OCI-LY7 (cell line): ENCODE measurements around the gene CCDC88B.

Experiments used
- CTCF ChIP-seq: fragments of 200-600 bp; sonication (generic); conservative IDR thresholded peaks from 2 replicates; pipeline ENCODE4 v1.5.1; 2014; ENCODE audit warnings: mild to moderate bottlenecking, antibody characterized with exemption, low read length, moderate library complexity, mixed read lengths
- EZH2phosphoT487 ChIP-seq: fragments of 200-600 bp; sonication (generic); IDR thresholded peaks from 2 replicates; pipeline ENCODE4 v1.6.1; 2018; ENCODE audit warnings: low read depth, borderline replicate concordance, mild to moderate bottlenecking, mixed run types, antibody characterized with exemption, low read length, moderate library complexity, mixed read lengths

- TF ChIP-seq CTCF, result no peak
- TF ChIP-seq EZH2phosphoT487, result no peak
Observed at GRCh38 chr11:64296830-64297698, 42.9 kb upstream of the CCDC88B start.
